HepG2 (cell line): ENCODE data around the gene C10orf71. TPM values are rescaled to one million over a fixed set of nuclear protein-coding genes. Genes with fewer than 3 reads are reported as not detected.

Experiments
- ATAC-seq: fragments of 200-7000 bp; cut with Tn5 transposase; 3 replicates; pipeline ENCODE4 v1.9.1; 2020; ENCODE audit warnings: mild to moderate bottlenecking, moderate library complexity
- BruUV-seq: library from RNA; stranded (reverse); fragments of 400-500 nt; replicated peaks from 2 replicates; lab custom pipeline; 2021; lab: Mats Ljungman, UMichigan
- CTCF ChIA-PET: fragments of 300-600 bp; formaldehyde crosslinking; extraction: SDS; loops from one replicate; lab custom pipeline; 2021; ENCODE audit warnings: low total read pairs, inconsistent platforms, low intra/inter-chr PET ratio; lab: Yijun Ruan, JAX
- POLR2A ChIA-PET: fragments of 350-600 bp; sonication (Branson Sonifier 250); formaldehyde crosslinking; loops from one replicate; lab custom pipeline; 2020; ENCODE audit warnings: antibody characterized with exemption, inconsistent platforms; lab: Yijun Ruan, JAX
- DNase-seq: peaks from one replicate; pipeline ENCODE4 v3.0.0-alpha.2; 2015; ENCODE audit warnings: low spot score
- FAIRE-seq: peaks from 3 replicates; lab custom pipeline; 2011; peaks lifted over from hg19 to GRCh38; lab: Jason Lieb, UNC
- H2AFZ ChIP-seq: one replicate; pipeline ENCODE4 v1.6.1; 2011; ENCODE audit warnings: low read length, inconsistent platforms
- H3K27ac ChIP-seq: fragments of 300-600 bp; 3 replicates; pipeline ENCODE4 v1.8.0; 2011; ENCODE audit warnings: mixed run types, mild to moderate bottlenecking, mixed read lengths, low read length, inconsistent platforms; ENCODE audit not compliant: insufficient read depth; ENCODE audit errors: extremely low read length
- H3K27me3 ChIP-seq, 2 experiments: fragments of 200-600 bp in 1 of 2; 2 replicates in 1 of 2; 3 replicates in 1 of 2; pipeline versions ENCODE4 v1.6.0 to v1.8.0; 2011; ENCODE audit warnings: low read length in 2 of 2, mild to moderate bottlenecking in 2 of 2, moderate library complexity in 2 of 2, inconsistent platforms in 1 of 2; ENCODE audit not compliant: insufficient read depth in 2 of 2, control insufficient read depth in 1 of 2
- H3K36me3 ChIP-seq, 2 experiments: fragments of 200-600 bp in 1 of 2; replicated peaks in 1 of 2; 2 replicates in 1 of 2; 3 replicates in 1 of 2; pipeline versions ENCODE4 v1.5.1 to v1.8.0; 2011; ENCODE audit warnings: low read length in 2 of 2, inconsistent platforms in 1 of 2; ENCODE audit not compliant: insufficient read depth in 2 of 2, control insufficient read depth in 1 of 2
- H3K4me1 ChIP-seq: 2 replicates; pipeline ENCODE4 v1.5.1; 2012; ENCODE audit warnings: low read length, inconsistent platforms; ENCODE audit not compliant: insufficient read depth
- H3K4me2 ChIP-seq: 2 replicates; pipeline ENCODE4 v1.6.0; 2011; ENCODE audit warnings: low read depth, low read length, inconsistent platforms
- H3K4me3 ChIP-seq, 3 experiments: fragments of 200-600 bp in 1 of 3; sonication (generic), shearing (Covaris generic) in 1 of 3; replicated peaks in 1 of 3; 2 replicates each; pipeline ENCODE4 v1.5.1; 2011 to 2016; ENCODE audit warnings: low read length in 3 of 3, inconsistent platforms in 2 of 3, low read depth in 2 of 3, mild to moderate bottlenecking in 2 of 3, control low read depth in 1 of 3, mixed read lengths in 1 of 3; ENCODE audit not compliant: insufficient read depth in 1 of 3
- H3K79me2 ChIP-seq: one replicate; pipeline ENCODE4 v1.6.1; 2011; ENCODE audit warnings: low read length, inconsistent platforms; ENCODE audit not compliant: insufficient read depth
- H3K9ac ChIP-seq: 2 replicates; pipeline ENCODE4 v1.6.0; 2011; ENCODE audit warnings: mild to moderate bottlenecking, low read depth, low read length, inconsistent platforms; ENCODE audit not compliant: insufficient read depth
- H3K9me3 ChIP-seq: 2 replicates; pipeline ENCODE4 v1.5.1; 2012; ENCODE audit warnings: mild to moderate bottlenecking, low read length
- H4K20me1 ChIP-seq: 2 replicates; pipeline ENCODE4 v1.6.0; 2011; ENCODE audit warnings: inconsistent platforms, mild to moderate bottlenecking, low read length, moderate library complexity; ENCODE audit not compliant: insufficient read depth
- CHD4 ChIP-seq: fragments of 200-600 bp; sonication (generic); IDR thresholded peaks from 2 replicates; pipeline ENCODE4 v1.7.0; 2017; ENCODE audit warnings: mild to moderate bottlenecking, low read length, borderline replicate concordance
- HOMEZ ChIP-seq: IDR thresholded peaks from 2 replicates; pipeline ENCODE4 v1.6.1; 2016; ENCODE audit warnings: low read depth
- IRF1 ChIP-seq: sonication (generic); formaldehyde crosslinking; IDR thresholded peaks from 2 replicates; pipeline ENCODE4 v1.4.0; 2020; ENCODE audit warnings: low read depth, mild to moderate bottlenecking, missing genetic modification reagents
- KLF12 ChIP-seq: sonication (generic); formaldehyde crosslinking; IDR thresholded peaks from 2 replicates; pipeline ENCODE4 v1.4.0; 2020; ENCODE audit warnings: missing genetic modification reagents, borderline replicate concordance
- MBD4 ChIP-seq: IDR thresholded peaks from 2 replicates; pipeline ENCODE4 v1.6.1; 2012; ENCODE audit warnings: low read length, inconsistent platforms, borderline replicate concordance
- MTA1 ChIP-seq: sonication (generic); formaldehyde crosslinking; IDR thresholded peaks from 2 replicates; pipeline ENCODE4 v1.4.0; 2020; ENCODE audit warnings: missing genetic modification reagents, mild to moderate bottlenecking, borderline replicate concordance
- MTA3 ChIP-seq: sonication (generic); formaldehyde crosslinking; IDR thresholded peaks from 2 replicates; pipeline ENCODE4 v1.4.0; 2020; ENCODE audit warnings: missing genetic modification reagents
- NFRKB ChIP-seq: fragments of 450-650 bp; IDR thresholded peaks from 2 replicates; pipeline ENCODE4 v1.6.1; 2017
- PHB2 ChIP-seq: fragments of 450-650 bp; IDR thresholded peaks from 2 replicates; pipeline ENCODE4 v1.6.1; 2018; ENCODE audit not compliant: partially characterized antibody
- POGZ ChIP-seq: sonication (generic); formaldehyde crosslinking; IDR thresholded peaks from 2 replicates; pipeline ENCODE4 v1.4.0; 2020; ENCODE audit warnings: mild to moderate bottlenecking, missing genetic modification reagents
- RBAK ChIP-seq: sonication (generic); formaldehyde crosslinking; IDR thresholded peaks from 2 replicates; pipeline ENCODE4 v1.5.1; 2020; ENCODE audit warnings: mild to moderate bottlenecking, missing genetic modification reagents
- TSC22D2 ChIP-seq: sonication (generic); formaldehyde crosslinking; IDR thresholded peaks from 2 replicates; pipeline ENCODE4 v1.5.1; 2020; ENCODE audit warnings: missing genetic modification reagents, mild to moderate bottlenecking, borderline replicate concordance
- ZBTB21 ChIP-seq: sonication (generic); formaldehyde crosslinking; IDR thresholded peaks from 2 replicates; pipeline ENCODE4 v1.4.0; 2020; ENCODE audit warnings: missing genetic modification reagents
- ZFP90 ChIP-seq: sonication (generic); formaldehyde crosslinking; IDR thresholded peaks from 2 replicates; pipeline ENCODE4 v1.8.0; 2022; ENCODE audit warnings: missing genetic modification reagents, mild to moderate bottlenecking, inconsistent platforms, borderline replicate concordance
- ZNF18 ChIP-seq: sonication (generic); formaldehyde crosslinking; IDR thresholded peaks from 2 replicates; pipeline ENCODE4 v1.8.0; 2022; ENCODE audit warnings: mild to moderate bottlenecking, missing genetic modification reagents; ENCODE audit not compliant: insufficient replicate concordance
- ZNF296 ChIP-seq: sonication (generic); formaldehyde crosslinking; conservative IDR thresholded peaks from 2 replicates; pipeline ENCODE4 v1.5.0; 2020; ENCODE audit warnings: mild to moderate bottlenecking, missing genetic modification reagents
- ZNF550 ChIP-seq: sonication (generic); formaldehyde crosslinking; IDR thresholded peaks from 2 replicates; pipeline ENCODE4 v1.4.0; 2020; ENCODE audit warnings: mild to moderate bottlenecking, missing genetic modification reagents, borderline replicate concordance
- ZNF652 ChIP-seq: IDR thresholded peaks from 2 replicates; pipeline ENCODE4 v1.6.1; 2016; ENCODE audit warnings: low read depth, borderline replicate concordance
- ZNF678 ChIP-seq: sonication (generic); formaldehyde crosslinking; IDR thresholded peaks from 2 replicates; pipeline ENCODE4 v1.4.0; 2020; ENCODE audit warnings: mild to moderate bottlenecking, missing genetic modification reagents
- ZNF749 ChIP-seq: sonication (generic); formaldehyde crosslinking; IDR thresholded peaks from 2 replicates; pipeline ENCODE4 v1.8.0; 2022; ENCODE audit warnings: mild to moderate bottlenecking, missing genetic modification reagents, moderate library complexity, borderline replicate concordance
- ZNF792 ChIP-seq: IDR thresholded peaks from 2 replicates; pipeline ENCODE4 v1.6.1; 2016
- WGBS: methylation state at CpG from one replicate; pipeline ENCODE4 v1.1.6; 2017; ENCODE audit warnings: low lambda C conversion rate; 5-methylcytosine and 5-hydroxymethylcytosine counted together
- in situ Hi-C: cut with HindIII; loops from 2 replicates; pipeline ENCODE4 v1.10.0; 2017; ENCODE audit warnings: low pct_unique_long_range_greater_than_20kb; ENCODE audit not compliant: extremely low pct_ligation_motif_present
- intact Hi-C: fragments of 100-400 bp; cut with micrococcal nuclease; formaldehyde crosslinking; loops from one replicate; pipeline ENCODE4 v1.10.0; 2022; ENCODE audit not compliant: unreplicated experiment
- polyA plus RNA-seq, 8 experiments: library from polyadenylated mRNA; depleted of rRNA in 3 of 8; stranded (reverse) in 7 of 8; unstranded in 1 of 8; fragments of >200 nt; fragmentation: Illumina TruSeq in 4 of 8; extraction: Trizol in 4 of 8; gene quantifications; 2 replicates each; pipeline versions ENCODE4 v1.2.1 to v1.2.3, GENCODE V29; 2011 to 2016; ENCODE audit warnings: low read depth in 4 of 8, missing spikeins in 1 of 8, mixed read lengths in 1 of 8; ENCODE audit not compliant: insufficient read depth in 1 of 8
- total RNA-seq, 5 experiments: library from RNA; depleted of rRNA; stranded (reverse); fragments of >200 nt; fragmentation: Illumina TruSeq; extraction: Trizol; gene quantifications; 2 replicates each; pipeline ENCODE4 v1.2.3, GENCODE V29; 2016; ENCODE audit warnings: low read depth in 1 of 5

Gene C10orf71
- total and polyA plus RNA-seq, 2 of the 13 experiments (the other 11 are each of a cell fraction or from before 2014, with no cell fraction given), result not detected

GRCh38 chr10:49348593-49348992 lies 49.6 kb downstream of the C10orf71 start (continued):
- TF ChIP-seq HOMEZ (CRISPR knock-in tag), result no peak
- TF ChIP-seq TSC22D2 (CRISPR knock-in tag), result no peak
- TF ChIP-seq ZNF678 (CRISPR knock-in tag), result no peak

- Histone ChIP-seq H3K4me1 (no peaks in the 10 kb centered on the region), H3K27ac (no peak overlapping the region), H3K27me3 (no peaks in the 10 kb centered on the region), H4K20me1 (no peaks in the 10 kb centered on the region), H3K4me2 (no peak overlapping the region), H2AFZ (no peak overlapping the region), H3K9me3 (no peaks in the 10 kb centered on the region), H3K9ac (no peak overlapping the region), H3K36me3 (no peaks in the 10 kb centered on the region), H3K4me3 (no peak overlapping the region), H3K79me2 (no peaks in the 10 kb centered on the region)
- DNase-seq (no peak), ATAC-seq (no peak), FAIRE-seq (no peak)
- in situ Hi-C loops (no loop called here), intact Hi-C loops (no loop called here)
- BruUV-seq, result no TSS peak
- TF ChIP-seq ZFP90 (CRISPR knock-in tag) (no peak), MBD4 (no peak), ZBTB21 (no peak), ZNF652 (no peak), ZNF749 (CRISPR knock-in tag) (no peak), MTA3 (CRISPR knock-in tag) (no peak), NFRKB (no peak), CHD4 (no peak), ZNF296 (CRISPR knock-in tag) (no peak), POGZ (CRISPR knock-in tag) (no peak), ZNF18 (no peak), KLF12 (CRISPR knock-in tag) (no peak), RBAK (CRISPR knock-in tag) (no peak), ZNF792 (CRISPR knock-in tag) (no peak), IRF1 (CRISPR knock-in tag) (no peak), MTA1 (CRISPR knock-in tag) (no peak), ZNF550 (CRISPR knock-in tag) (no peak), PHB2 (no peak)
- 34% methylated on average over 4 of the region's 4 CpGs for WGBS
- POLR2A ChIA-PET, result no interaction called here
- CTCF ChIA-PET, result no interaction called here
These were observed 50.4 kb downstream of the C10orf71 start for GRCh38 chr10:49349390-49349789.
